K562 (cell line): ENCODE results near the gene IMP4. TPM values are rescaled to one million over a fixed set of nuclear protein-coding genes. Genes with fewer than 3 reads are reported as not detected.

ENCODE experiments used
- ATAC-seq: fragments of 200-7000 bp; cut with Tn5 transposase; 3 replicates; pipeline ENCODE4 v1.9.1; 2020; ENCODE audit warnings: moderate library complexity
- BruUV-seq: library from RNA; stranded (reverse); fragments of 400-500 nt; replicated peaks from 2 replicates; lab custom pipeline; 2021; lab: Mats Ljungman, UMichigan
- CTCF ChIA-PET: fragments of 300-600 bp; formaldehyde crosslinking; extraction: SDS; loops from one replicate; lab custom pipeline; 2021; ENCODE audit warnings: low intra/inter-chr PET ratio; lab: Yijun Ruan, JAX
- POLR2A ChIA-PET: fragments of 300-600, 350-650 bp; sonication (Branson Sonifier 250); formaldehyde crosslinking; extraction: SDS; loops from one replicate; lab custom pipeline; 2021; ENCODE audit warnings: antibody characterized with exemption, inconsistent platforms; lab: Yijun Ruan, JAX
- DNase-seq, 4 experiments: peaks; one replicate each; pipeline versions ENCODE4 v3.0.0 to v3.0.0-alpha.2; 2011 to 2018; ENCODE audit warnings: low spot score in 3 of 4, mixed read lengths in 3 of 4; ENCODE audit errors: extremely low read depth in 1 of 4
- FAIRE-seq: peaks from 2 replicates; lab custom pipeline; 2011; peaks lifted over from hg19 to GRCh38; lab: Jason Lieb, UNC
- H2AFZ ChIP-seq: 2 replicates; pipeline ENCODE4 v1.6.0; 2011; ENCODE audit warnings: low read depth, low read length, control low read depth, inconsistent platforms
- H3K27ac ChIP-seq: fragments of 200-600 bp; 3 replicates; pipeline ENCODE4 v1.8.0; 2011; ENCODE audit warnings: low read depth, mild to moderate bottlenecking, control low read depth, inconsistent platforms, low read length, moderate library complexity, mixed read lengths; ENCODE audit errors: extremely low read depth
- H3K27me3 ChIP-seq, 2 experiments: fragments of 300-600 bp in 1 of 2; 2 replicates in 1 of 2; 3 replicates in 1 of 2; pipeline versions ENCODE4 v1.6.0 to v1.8.0; 2011; ENCODE audit warnings: inconsistent platforms in 2 of 2, low read length in 2 of 2, mild to moderate bottlenecking in 1 of 2, mixed read lengths in 1 of 2, moderate library complexity in 1 of 2; ENCODE audit not compliant: control insufficient read depth in 2 of 2, insufficient read depth in 2 of 2
- H3K36me3 ChIP-seq: fragments of 300-600 bp; 3 replicates; pipeline ENCODE4 v1.8.0; 2011; ENCODE audit warnings: mild to moderate bottlenecking, low read length, inconsistent platforms; ENCODE audit not compliant: control insufficient read depth, insufficient read depth
- H3K4me1 ChIP-seq, 2 experiments: fragments of 200-600 bp in 1 of 2; replicated peaks in 1 of 2; 2 replicates in 1 of 2; 3 replicates in 1 of 2; pipeline versions ENCODE4 v1.5.1 to v1.8.0; 2011; ENCODE audit warnings: inconsistent platforms in 2 of 2, low read length in 2 of 2, mild to moderate bottlenecking in 1 of 2, mixed read lengths in 1 of 2, moderate library complexity in 1 of 2; ENCODE audit not compliant: control insufficient read depth in 2 of 2, insufficient read depth in 2 of 2
- H3K4me2 ChIP-seq: 2 replicates; pipeline ENCODE4 v1.6.1; 2011; ENCODE audit warnings: low read length, control low read depth, inconsistent platforms, mixed read lengths; ENCODE audit not compliant: insufficient read depth
- H3K4me3 ChIP-seq: fragments of 200-600 bp; sonication (generic), shearing (Covaris generic); 2 replicates; pipeline ENCODE4 v1.5.1; 2016; ENCODE audit warnings: control low read depth, inconsistent platforms
- H3K79me2 ChIP-seq: fragments of 200-600 bp; 3 replicates; pipeline ENCODE4 v1.8.0; 2011; ENCODE audit warnings: low read length, inconsistent platforms; ENCODE audit not compliant: control insufficient read depth, insufficient read depth
- H3K9ac ChIP-seq, 2 experiments: 2 replicates each; pipeline versions ENCODE4 v1.6.0 to v1.6.1; 2011; ENCODE audit warnings: low read depth in 2 of 2, low read length in 2 of 2, control low read depth in 1 of 2, inconsistent platforms in 1 of 2, mild to moderate bottlenecking in 1 of 2, mixed read lengths in 1 of 2; ENCODE audit not compliant: insufficient read depth in 1 of 2
- H3K9me1 ChIP-seq: one replicate; pipeline ENCODE4 v1.6.0; 2011; ENCODE audit warnings: inconsistent platforms, mild to moderate bottlenecking, low read length, moderate library complexity; ENCODE audit not compliant: control insufficient read depth, insufficient read depth
- H3K9me3 ChIP-seq: replicated peaks from 2 replicates; pipeline ENCODE4 v1.5.1; 2011; ENCODE audit warnings: low read depth, low read length, inconsistent platforms; ENCODE audit not compliant: control insufficient read depth, insufficient read depth
- H4K20me1 ChIP-seq: replicated peaks from 2 replicates; pipeline ENCODE4 v1.6.1; 2011; ENCODE audit warnings: low read length, inconsistent platforms, mixed read lengths; ENCODE audit not compliant: control insufficient read depth, insufficient read depth
- BACH1 ChIP-seq: fragments of 200-800 bp; sonication (Bioruptor generic); IDR thresholded peaks from 2 replicates; pipeline ENCODE4 v1.6.1; 2016; ENCODE audit warnings: missing genetic modification characterization, missing compliant biosample characterization
- CREB1 ChIP-seq, 2 experiments: sonication (generic) in 1 of 2; formaldehyde crosslinking in 1 of 2; IDR thresholded peaks; 2 replicates each; pipeline versions ENCODE4 v1.6.1 to v1.8.0; 2012 to 2022; ENCODE audit warnings: inconsistent platforms in 1 of 2, mild to moderate bottlenecking in 1 of 2, missing genetic modification reagents in 1 of 2, moderate library complexity in 1 of 2
- CSDE1 ChIP-seq, 2 experiments: fragments of 450-650 bp; IDR thresholded peaks; 2 replicates each; pipeline ENCODE4 v1.6.1; 2016; ENCODE audit warnings: mild to moderate bottlenecking in 1 of 2
- FUS ChIP-seq: fragments of 200-400 bp; formaldehyde crosslinking; optimal IDR thresholded peaks from 2 replicates; pipeline ENCODE3; 2017; ENCODE audit warnings: low read depth, low read length
- HDAC8 ChIP-seq: fragments of 450-650 bp; IDR thresholded peaks from 2 replicates; pipeline ENCODE4 v1.6.1; 2016; ENCODE audit warnings: mild to moderate bottlenecking, missing genetic modification characterization, moderate library complexity, missing compliant biosample characterization
- LEF1 ChIP-seq: fragments of 450-650 bp; IDR thresholded peaks from 2 replicates; pipeline ENCODE4 v1.6.1; 2016; ENCODE audit warnings: mild to moderate bottlenecking
- MCM5 ChIP-seq: fragments of 450-650 bp; IDR thresholded peaks from 2 replicates; pipeline ENCODE4 v1.6.1; 2016; ENCODE audit warnings: low read depth
- SMARCA5 ChIP-seq: fragments of 450-650 bp; IDR thresholded peaks from 2 replicates; pipeline ENCODE4 v1.6.1; 2016
- ZNF316 ChIP-seq: fragments of 450-650 bp; IDR thresholded peaks from 2 replicates; pipeline ENCODE4 v1.6.1; 2016
- ZNF830 ChIP-seq: fragments of 250-450 bp; sonication (Bioruptor Pico); IDR thresholded peaks from 2 replicates; pipeline ENCODE4 v1.5.0; 2021; ENCODE audit warnings: mild to moderate bottlenecking
- WGBS: fragments of 100-300 bp; shearing (Covaris generic); methylation state at CpG from one replicate; pipeline ENCODE4 v1.1.6; 2016; ENCODE audit warnings: low coverage, mixed read lengths; ENCODE audit not compliant: insufficient coverage; ENCODE audit errors: missing lambda C conversion rate; 5-methylcytosine and 5-hydroxymethylcytosine counted together
- in situ Hi-C: fragments of 300-500 bp; cut with MboI; formaldehyde crosslinking; loops from 4 replicates; pipeline ENCODE4 v1.15.0; 2018; ENCODE audit warnings: inconsistent platforms, mixed read lengths
- intact Hi-C: fragments of 100-400 bp; cut with micrococcal nuclease; formaldehyde crosslinking; loops from 2 replicates; pipeline ENCODE4 v1.14.2; 2022
- polyA plus RNA-seq, 8 experiments: library from polyadenylated mRNA; depleted of rRNA in 4 of 8; stranded (reverse) in 5 of 8; unstranded in 3 of 8; fragments of >200 nt; fragmentation: Nextera tagmentation in 2 of 8; fragmentation: Illumina TruSeq in 1 of 8; extraction: Ambion mirVana in 2 of 8; extraction: Trizol in 1 of 8; gene quantifications; 2 replicates each; pipeline versions ENCODE4 v1.2.1 to v1.2.3, GENCODE V29; 2011 to 2014; ENCODE audit warnings: inconsistent platforms in 1 of 8, missing spikeins in 1 of 8
- total RNA-seq, 7 experiments: library from RNA; depleted of rRNA in 6 of 7; stranded (reverse); fragments of >200 nt in 6 of 7; fragmentation: Illumina TruSeq in 2 of 7; extraction: Trizol in 2 of 7; gene quantifications; 2 replicates each; pipeline versions ENCODE4 v1.2.1 to v1.2.3, GENCODE V29; 2011 to 2021; ENCODE audit warnings: low replicate concordance in 1 of 7
- TF ChIP-seq, protein P1 (sequence below): sonication (generic); IDR thresholded peaks from 2 replicates; pipeline ENCODE4 v1.6.1; 2016
- TF ChIP-seq, protein P2 (sequence below): fragments of 250-450 bp; sonication (Bioruptor Pico); IDR thresholded peaks from 2 replicates; pipeline ENCODE4 v1.4.0; 2020; ENCODE audit warnings: mild to moderate bottlenecking, moderate library complexity, borderline replicate concordance
- TF ChIP-seq, protein P3 (sequence below): fragments of 250-450 bp; sonication (Bioruptor Pico); IDR thresholded peaks from 2 replicates; pipeline ENCODE4 v1.4.0; 2020
- TF ChIP-seq, protein P4 (sequence below): fragments of 250-450 bp; sonication (Bioruptor Pico); IDR thresholded peaks from 2 replicates; pipeline ENCODE4 v1.5.0; 2021; ENCODE audit warnings: mild to moderate bottlenecking, moderate library complexity

IMP4 gene
- total and polyA plus RNA-seq, 9 of the 15 experiments (the other 6 are each of a cell fraction or from before 2014, with no cell fraction given) = 35.4 to 209 (median 100.0) TPM

DNA sequence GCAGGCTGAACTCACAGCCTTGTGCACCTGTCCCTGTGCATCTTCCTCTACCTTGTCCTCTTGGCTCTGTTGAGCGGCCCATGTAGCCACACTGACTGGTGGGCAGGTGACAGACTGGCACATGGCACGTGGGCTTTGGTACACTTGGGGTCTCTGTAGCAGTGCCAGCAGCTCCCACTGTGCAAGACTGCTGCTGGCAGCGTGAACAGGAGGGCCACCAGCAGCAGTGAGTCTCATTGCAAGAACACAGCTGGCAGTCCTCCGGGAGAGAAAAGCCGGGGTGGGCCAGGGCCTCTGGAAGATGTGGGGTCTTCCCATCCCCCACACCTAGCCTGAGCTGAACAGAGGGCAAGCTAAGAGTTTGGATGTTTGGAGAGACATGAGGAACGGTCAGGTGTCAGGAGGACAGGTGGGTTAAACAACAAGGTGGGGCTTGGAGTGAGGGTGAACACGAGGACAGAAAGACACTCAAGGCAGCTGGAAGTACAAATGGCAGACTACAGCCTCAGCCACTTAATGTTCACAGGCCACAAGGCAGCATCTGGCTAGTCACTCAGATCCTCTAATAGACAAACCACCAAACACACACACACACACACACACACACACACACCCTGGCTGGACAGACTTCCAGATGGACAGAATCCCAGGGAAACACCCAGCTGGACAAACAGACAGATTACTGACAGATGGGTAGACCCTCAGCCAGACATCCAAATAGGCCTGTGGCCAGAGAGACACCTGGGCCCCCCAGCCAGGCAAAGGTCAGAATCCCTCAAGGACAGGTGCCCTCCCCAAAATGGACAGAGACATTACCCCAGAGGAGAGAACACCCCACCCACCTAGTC is 10.8 kb downstream of the IMP4 start:
- in situ Hi-C loops = no loop called here
- Histone ChIP-seq H3K79me2 (peaks cover 19% of the 10 kb centered on the region), H3K9me3 (no peaks in the 10 kb centered on the region), H3K4me3 (no peak overlapping the region), H4K20me1 (no peaks in the 10 kb centered on the region), H3K9ac (peak overlapping the region in 1 of 2 experiments; percentile 73; a peak in 2 of 4 replicates), H3K36me3 (peaks cover 10% of the 10 kb centered on the region; the same call in 2 of the 3 replicates), H3K27me3 (no peaks in the 10 kb centered on the region), H3K4me1 (peaks cover 5 to 32% of the 10 kb centered on the region in 2 experiments; a peak in 4 of 5 replicates), H3K27ac (no peak overlapping the region), H3K9me1 (no peaks in the 10 kb centered on the region), H2AFZ (no peak overlapping the region), H3K4me2 (peak overlapping the region; percentile 24)
- DNase-seq = no peak
- ATAC-seq = no peak
- ChIA-PET POLR2A (interaction anchor here (1.0 to 5.4 kb wide), 3 partner anchors 9 to 25 kb away, joined by 3 to 63 read pairs (median 18); partner anchors contain the start of gene IMP4), CTCF (no interaction called here)
- no TSS peak for BruUV-seq
- intact Hi-C loops = no loop called here
- FAIRE-seq = peak; percentile 23
- 87% methylated on average over 7 of the region's 7 CpGs for WGBS
- TF ChIP-seq HDAC8 (tag) (no peak), ZNF316 (no peak), SMARCA5 (no peak), FUS (no peak), MCM5 (no peak), CREB1 (IDR thresholded peaks at IDR 0.05) (no peak), CREB1 (CRISPR knock-in tag; IDR thresholded peaks at IDR 0.05) (no peak), ZNF830 (no peak), LEF1 (no peak), CSDE1 (IDR thresholded peaks at IDR 0.05) (no peak), BACH1 (tag) (no peak)
- TF ChIP-seq, protein P1, sequence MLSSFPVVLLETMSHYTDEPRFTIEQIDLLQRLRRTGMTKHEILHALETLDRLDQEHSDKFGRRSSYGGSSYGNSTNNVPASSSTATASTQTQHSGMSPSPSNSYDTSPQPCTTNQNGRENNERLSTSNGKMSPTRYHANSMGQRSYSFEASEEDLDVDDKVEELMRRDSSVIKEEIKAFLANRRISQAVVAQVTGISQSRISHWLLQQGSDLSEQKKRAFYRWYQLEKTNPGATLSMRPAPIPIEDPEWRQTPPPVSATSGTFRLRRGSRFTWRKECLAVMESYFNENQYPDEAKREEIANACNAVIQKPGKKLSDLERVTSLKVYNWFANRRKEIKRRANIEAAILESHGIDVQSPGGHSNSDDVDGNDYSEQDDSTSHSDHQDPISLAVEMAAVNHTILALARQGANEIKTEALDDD = no peak
- TF ChIP-seq, protein P2, sequence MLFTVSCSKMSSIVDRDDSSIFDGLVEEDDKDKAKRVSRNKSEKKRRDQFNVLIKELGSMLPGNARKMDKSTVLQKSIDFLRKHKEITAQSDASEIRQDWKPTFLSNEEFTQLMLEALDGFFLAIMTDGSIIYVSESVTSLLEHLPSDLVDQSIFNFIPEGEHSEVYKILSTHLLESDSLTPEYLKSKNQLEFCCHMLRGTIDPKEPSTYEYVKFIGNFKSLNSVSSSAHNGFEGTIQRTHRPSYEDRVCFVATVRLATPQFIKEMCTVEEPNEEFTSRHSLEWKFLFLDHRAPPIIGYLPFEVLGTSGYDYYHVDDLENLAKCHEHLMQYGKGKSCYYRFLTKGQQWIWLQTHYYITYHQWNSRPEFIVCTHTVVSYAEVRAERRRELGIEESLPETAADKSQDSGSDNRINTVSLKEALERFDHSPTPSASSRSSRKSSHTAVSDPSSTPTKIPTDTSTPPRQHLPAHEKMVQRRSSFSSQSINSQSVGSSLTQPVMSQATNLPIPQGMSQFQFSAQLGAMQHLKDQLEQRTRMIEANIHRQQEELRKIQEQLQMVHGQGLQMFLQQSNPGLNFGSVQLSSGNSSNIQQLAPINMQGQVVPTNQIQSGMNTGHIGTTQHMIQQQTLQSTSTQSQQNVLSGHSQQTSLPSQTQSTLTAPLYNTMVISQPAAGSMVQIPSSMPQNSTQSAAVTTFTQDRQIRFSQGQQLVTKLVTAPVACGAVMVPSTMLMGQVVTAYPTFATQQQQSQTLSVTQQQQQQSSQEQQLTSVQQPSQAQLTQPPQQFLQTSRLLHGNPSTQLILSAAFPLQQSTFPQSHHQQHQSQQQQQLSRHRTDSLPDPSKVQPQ (CRISPR knock-in tag) = no peak
- TF ChIP-seq, protein P3, sequence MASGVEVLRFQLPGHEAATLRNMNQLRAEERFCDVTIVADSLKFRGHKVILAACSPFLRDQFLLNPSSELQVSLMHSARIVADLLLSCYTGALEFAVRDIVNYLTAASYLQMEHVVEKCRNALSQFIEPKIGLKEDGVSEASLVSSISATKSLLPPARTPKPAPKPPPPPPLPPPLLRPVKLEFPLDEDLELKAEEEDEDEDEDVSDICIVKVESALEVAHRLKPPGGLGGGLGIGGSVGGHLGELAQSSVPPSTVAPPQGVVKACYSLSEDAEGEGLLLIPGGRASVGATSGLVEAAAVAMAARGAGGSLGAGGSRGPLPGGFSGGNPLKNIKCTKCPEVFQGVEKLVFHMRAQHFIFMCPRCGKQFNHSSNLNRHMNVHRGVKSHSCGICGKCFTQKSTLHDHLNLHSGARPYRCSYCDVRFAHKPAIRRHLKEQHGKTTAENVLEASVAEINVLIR (CRISPR knock-in tag) = no peak
- TF ChIP-seq, protein P4, sequence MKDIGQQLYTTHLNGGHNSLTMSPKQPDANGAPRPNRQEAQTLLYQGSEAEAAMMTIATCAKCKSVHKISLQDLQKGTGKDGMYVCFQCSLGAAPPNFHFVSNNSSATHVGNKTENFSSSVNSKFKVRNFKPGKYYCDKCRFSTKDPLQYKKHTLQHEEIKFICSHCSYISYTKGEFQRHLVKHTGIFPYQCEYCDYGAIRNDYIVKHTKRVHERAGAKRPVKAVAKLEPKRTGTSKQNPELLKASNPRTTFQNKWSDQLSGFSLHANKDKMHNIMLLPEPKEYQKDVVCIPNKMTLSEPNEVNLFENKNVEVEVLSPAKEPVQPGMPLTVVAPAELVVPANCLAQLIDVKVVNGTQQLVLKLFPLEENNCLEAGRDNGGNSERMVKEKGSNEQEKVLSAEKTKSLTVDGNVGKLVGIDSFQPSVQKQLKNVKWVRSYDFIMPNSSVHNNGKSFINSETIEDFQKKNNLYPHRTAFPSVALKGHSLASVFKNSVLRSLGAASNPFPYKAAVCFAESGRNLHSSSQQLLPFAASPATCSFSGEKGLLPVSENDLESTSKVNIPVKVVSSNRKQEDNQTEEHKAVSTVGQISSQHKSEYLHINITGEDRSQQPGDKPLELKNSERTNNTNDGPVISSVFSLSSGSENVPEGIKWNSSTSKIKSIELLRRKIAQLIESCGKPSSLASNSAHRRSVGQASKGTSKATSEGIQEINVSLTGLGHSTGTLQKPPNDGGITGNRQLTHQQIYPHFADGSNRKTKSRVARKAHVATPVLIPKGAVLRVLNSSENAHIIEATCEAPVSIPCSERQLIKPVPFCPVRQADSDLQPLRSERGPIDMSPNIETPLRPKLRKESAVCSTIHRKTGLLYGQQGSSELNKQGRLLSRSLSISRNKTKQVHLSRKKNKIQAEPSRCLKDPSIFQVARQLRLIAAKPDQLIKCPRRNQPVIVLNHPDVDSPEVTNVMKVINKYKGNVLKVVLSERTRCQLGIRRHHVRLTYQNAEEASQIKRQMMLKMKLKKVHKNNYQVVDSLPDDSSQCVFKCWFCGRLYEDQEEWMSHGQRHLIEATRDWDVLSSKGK (CRISPR knock-in tag) = no peak
